Stimulated activated naive CD8-positive, alpha-beta T cell treated with anti-CD3 and anti-CD28 coated beads, Interleukin-15, amount 100 ng/mL, for 72 hours (primary cell): Measurements from ENCODE around the gene ZDHHC3.
"Not testable (repeated sequence)": the region's sequence is repeated elsewhere in the genome, so short reads cannot be mapped to it uniquely, and the experiment has no call there.

ENCODE experiments used
- ATAC-seq: fragments of 150-1000 bp; cut with Tn5 transposase; 2 replicates; pipeline ENCODE4 v1.10.0; 2021; ENCODE audit warnings: mild to moderate bottlenecking, moderate library complexity
- DNase-seq, 2 donors: peaks; one replicate each; pipeline ENCODE4 v3.0.0; 2021 to 2022
- H3K27ac Mint-ChIP-seq, 2 donors: one replicate each; pipeline ENCODE4 v1.8.0; 2022; ENCODE audit warnings: mild to moderate bottlenecking in 2 of 2, mixed read lengths in 2 of 2, moderate library complexity in 2 of 2
- H3K27me3 Mint-ChIP-seq: one replicate; pipeline ENCODE4 v1.8.0; 2022; ENCODE audit warnings: mixed read lengths
- H3K4me1 Mint-ChIP-seq: one replicate; pipeline ENCODE4 v1.8.0; 2022; ENCODE audit warnings: mild to moderate bottlenecking, mixed read lengths
- H3K4me3 Mint-ChIP-seq, 2 donors: one replicate each; pipeline ENCODE4 v1.8.0; 2022; ENCODE audit warnings: mild to moderate bottlenecking in 2 of 2, mixed read lengths in 2 of 2, moderate library complexity in 1 of 2
- H3K9me3 Mint-ChIP-seq, 2 donors: one replicate each; pipeline ENCODE4 v1.8.0; 2022; ENCODE audit warnings: mixed read lengths in 2 of 2

ZDHHC3 gene

DNA sequence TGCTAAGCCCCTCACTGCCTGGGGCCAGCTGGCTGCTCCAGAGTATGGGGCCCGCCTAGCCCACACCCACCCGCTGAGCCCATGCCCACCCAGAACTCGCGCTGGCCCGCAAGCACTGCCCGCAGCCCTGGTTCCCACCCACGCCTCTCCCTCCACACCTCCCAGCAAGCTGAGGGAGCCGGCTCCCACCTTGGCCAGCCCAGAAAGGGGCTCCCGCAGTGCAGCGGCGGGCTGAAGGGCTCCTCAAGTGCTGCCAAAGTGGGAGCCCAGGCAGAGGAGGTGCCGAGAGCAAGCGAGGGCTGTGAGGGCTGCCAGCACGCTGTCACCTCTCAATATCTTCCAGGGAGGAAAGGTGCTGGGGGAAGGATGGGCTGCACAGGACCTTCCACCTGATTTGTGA, 10.4 kb upstream of the ZDHHC3 start:
- H3K4me3 Mint-ChIP-seq, DNase-seq, H3K27ac Mint-ChIP-seq, H3K9me3 Mint-ChIP-seq, H3K27me3 Mint-ChIP-seq, ATAC-seq: not testable (repeated sequence)
- peaks cover 79% of the 10 kb centered on the region for H3K4me1 Mint-ChIP-seq

DNA sequence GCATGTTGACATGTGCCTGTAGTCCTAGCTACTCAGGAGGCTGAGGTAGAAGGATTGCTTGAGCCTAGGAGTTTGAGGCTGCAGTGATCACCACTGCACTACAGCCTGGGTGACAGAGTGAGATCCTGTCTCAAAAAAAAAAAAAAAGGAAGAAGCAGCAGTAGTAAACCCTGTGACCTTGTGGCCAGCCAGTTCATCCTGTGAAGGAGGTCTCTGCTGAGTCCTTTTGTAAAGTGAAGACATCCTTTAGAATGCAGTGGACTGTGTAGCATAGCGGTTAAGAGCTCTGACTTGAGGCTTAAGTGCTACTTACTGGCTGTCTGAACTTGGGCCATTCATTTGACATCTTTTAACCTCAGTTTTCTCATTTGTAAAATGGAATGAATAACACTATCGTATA, 8.4 kb upstream of the ZDHHC3 start:
- DNase-seq (no peak), ATAC-seq (peak; percentile 60)
- Mint-ChIP-seq H3K9me3 (no peaks in the 10 kb centered on the region), H3K4me3 (no peak overlapping the region), H3K4me1 (peaks cover 83% of the 10 kb centered on the region), H3K27ac (no peak overlapping the region), H3K27me3 (no peaks in the 10 kb centered on the region)

DNA sequence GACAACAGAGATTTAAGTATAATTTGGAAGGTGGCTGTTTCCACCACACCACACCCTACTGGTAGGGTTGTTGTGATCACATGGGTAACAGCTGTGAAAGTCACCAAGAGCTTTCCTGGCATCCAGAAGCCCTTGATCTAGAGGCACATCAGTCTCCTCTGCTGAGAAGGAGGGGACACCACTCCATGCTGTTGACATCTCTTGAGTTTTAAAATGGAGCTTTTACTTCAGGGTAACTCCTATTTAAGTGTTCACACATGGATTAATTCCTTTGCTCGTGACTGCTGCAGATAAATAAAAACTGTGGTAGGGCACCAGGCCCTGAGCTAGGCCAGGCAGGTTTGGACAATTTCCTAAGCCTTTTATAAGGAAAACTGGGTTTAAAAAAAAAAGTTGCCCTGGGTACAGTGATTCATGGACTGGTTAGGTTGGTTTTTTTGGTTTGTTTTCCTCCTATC, 7.5 kb upstream of the ZDHHC3 start:
- H3K27me3 Mint-ChIP-seq, result no peaks in the 10 kb centered on the region
- H3K9me3 Mint-ChIP-seq, result no peaks in the 10 kb centered on the region
- DNase-seq (no peak), ATAC-seq (no peak)
- H3K4me3 Mint-ChIP-seq, result no peak overlapping the region
- H3K4me1 Mint-ChIP-seq, result peaks cover 86% of the 10 kb centered on the region
- H3K27ac Mint-ChIP-seq, result peak overlapping the region in 1 of 2 donors; percentile 54

DNA sequence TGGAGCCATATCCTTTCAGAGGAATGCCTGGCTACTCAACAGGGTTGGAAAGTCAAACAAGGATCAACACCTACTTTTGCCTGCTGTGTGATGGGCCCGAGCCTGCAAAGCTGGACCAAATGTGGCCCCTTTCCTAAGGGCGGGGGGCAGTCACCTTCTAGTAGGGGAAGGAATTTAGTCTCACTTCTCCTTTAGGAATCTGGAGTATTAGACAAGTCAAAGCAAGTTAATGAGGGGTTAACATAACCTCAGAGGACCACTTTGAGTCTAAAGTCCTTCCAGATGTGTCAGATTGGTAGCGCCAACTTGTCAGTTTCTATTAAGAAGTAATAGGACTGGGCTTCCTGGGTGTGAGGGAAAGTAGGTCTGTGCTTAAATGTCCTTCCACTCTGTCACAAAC, 6.8 kb upstream of the ZDHHC3 start:
- H3K27me3 Mint-ChIP-seq, result no peaks in the 10 kb centered on the region

DNA sequence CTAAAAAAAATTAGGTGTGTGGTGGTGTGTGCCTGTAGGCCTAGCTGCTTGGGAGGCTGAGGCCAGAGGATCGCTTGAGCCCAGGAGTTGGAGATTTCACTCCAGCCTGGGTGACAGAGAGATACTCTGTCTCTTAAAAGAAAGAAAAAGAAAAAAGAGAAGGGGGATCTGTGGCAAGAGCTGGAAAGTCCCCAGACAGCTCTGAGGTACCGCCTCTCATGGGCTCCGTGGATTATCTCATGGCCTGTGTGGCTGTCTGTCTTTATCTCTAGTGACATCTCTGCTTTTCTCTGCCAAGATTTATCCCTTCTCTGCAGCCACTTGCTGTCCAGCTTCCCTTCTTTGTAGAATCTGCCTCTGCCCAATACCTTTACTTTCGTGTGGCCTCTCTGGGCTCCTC, 5.8 kb upstream of the ZDHHC3 start:
- Mint-ChIP-seq H3K27ac (peak overlapping the region; percentile 81 to 85), H3K9me3 (no peaks in the 10 kb centered on the region), H3K4me3 (peak overlapping the region; percentile 10 to 30), H3K27me3 (no peaks in the 10 kb centered on the region), H3K4me1 (peaks cover 88% of the 10 kb centered on the region)
- DNase-seq, result no peak
- ATAC-seq, result peak; percentile 61

More for the DNA sequence above, 6.8 kb upstream of the ZDHHC3 start:
- Mint-ChIP-seq H3K4me3 (no peak overlapping the region), H3K4me1 (peaks cover 87% of the 10 kb centered on the region), H3K27ac (no peak overlapping the region), H3K9me3 (no peaks in the 10 kb centered on the region)
- no peak for DNase-seq
- ATAC-seq, result no peak

DNA sequence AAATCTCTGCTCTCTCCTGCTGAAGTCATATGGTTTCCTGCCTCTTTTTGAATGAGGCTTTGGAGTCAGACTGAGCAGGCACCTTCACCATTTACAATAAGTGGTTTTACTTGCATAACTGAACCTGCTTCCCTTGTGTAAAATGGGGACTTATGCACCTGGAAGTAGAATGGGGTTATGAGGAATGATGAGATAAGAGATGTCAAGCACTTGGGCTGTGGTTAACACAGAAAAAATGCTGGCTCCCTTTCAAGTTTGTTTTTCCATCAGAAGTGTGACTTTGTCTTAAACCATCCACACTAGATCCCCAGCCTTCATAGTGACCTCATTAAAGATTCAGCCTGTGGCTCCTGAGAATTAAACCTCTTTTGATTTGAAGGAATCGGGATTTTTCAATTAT, 5.2 kb upstream of the ZDHHC3 start:
- H3K9me3 Mint-ChIP-seq, result no peaks in the 10 kb centered on the region
- no peak overlapping the region for H3K27ac Mint-ChIP-seq
- no peaks in the 10 kb centered on the region for H3K27me3 Mint-ChIP-seq
- DNase-seq (no peak), ATAC-seq (peak; percentile 39)
- peak overlapping the region; percentile 34 to 41 for H3K4me3 Mint-ChIP-seq
- peaks cover 89% of the 10 kb centered on the region for H3K4me1 Mint-ChIP-seq

DNA sequence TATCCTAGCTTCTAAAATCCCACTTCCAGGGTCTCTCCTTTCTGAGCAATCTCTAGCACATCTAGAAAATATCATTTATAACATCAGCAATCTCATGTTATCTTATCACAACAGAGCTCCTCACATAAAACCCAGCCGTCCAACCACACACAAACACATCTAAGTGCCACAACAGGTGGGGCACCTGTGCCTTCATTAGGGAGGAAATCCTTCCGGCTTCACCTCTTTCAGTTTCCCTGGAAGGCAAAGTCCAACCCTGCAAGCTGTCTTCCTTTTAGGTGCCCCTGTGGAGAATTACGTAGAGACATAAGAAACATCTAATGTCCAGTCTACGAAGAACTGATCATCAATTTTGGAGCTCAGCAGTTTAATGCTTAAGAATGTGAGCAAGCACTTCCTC, 1.6 kb downstream of the ZDHHC3 start:
- Mint-ChIP-seq H3K4me3 (peak overlapping the region; percentile 90 to 96), H3K9me3 (no peaks in the 10 kb centered on the region), H3K27ac (peak overlapping the region in 1 of 2 donors; percentile 46), H3K27me3 (no peaks in the 10 kb centered on the region), H3K4me1 (peaks cover 70% of the 10 kb centered on the region)
- DNase-seq (no peak), ATAC-seq (no peak)

DNA sequence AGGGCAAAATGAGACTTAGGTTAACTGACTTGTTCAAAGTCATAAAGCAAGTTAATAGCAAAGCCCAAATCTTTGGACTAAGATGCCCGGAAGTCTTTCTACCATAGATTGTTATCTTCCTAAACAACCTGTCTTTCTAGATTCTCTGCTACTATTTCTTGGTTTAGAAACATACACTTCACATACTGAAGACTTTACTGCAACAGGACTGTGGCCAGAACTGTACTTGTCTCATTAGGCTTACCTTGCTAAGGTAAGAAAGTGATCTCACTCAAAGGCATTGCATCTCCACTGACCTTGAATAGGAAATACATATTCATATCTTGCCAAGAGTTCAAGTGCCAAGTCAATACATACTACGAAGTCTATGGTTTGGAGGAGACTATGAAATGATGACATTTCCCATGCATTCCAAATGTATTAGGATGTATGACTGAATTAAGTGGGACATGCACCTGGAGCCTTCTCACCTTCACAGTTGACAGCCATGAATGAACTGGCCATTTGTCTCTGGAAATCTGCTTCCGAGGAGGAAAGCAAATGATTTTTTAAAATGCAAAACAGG, 5.0 kb downstream of the ZDHHC3 start:
- Mint-ChIP-seq H3K4me3 (no peak overlapping the region), H3K27ac (no peak overlapping the region), H3K27me3 (no peaks in the 10 kb centered on the region), H3K9me3 (no peaks in the 10 kb centered on the region), H3K4me1 (peaks cover 72% of the 10 kb centered on the region)
- ATAC-seq (no peak), DNase-seq (no peak)

DNA sequence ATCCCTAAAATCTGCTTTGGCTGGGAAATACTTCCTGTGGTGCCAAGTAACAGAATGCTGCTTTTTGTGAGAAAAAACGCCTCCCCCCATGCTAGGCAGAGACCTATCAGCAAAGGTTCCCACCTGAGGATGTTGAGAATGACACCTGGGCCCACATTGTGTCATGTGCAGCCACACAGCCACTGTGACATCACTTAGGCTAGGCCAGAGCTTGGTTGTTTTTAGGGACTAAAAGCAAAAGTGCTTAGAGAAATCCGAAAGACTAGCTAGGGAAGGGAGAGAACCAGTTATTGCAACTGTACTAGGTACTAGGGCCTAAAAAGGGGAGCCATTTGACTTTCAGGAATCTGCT, 6.2 kb downstream of the ZDHHC3 start:
- H3K4me1 Mint-ChIP-seq, result peaks cover 78% of the 10 kb centered on the region
- no peak overlapping the region for H3K27ac Mint-ChIP-seq
- ATAC-seq, result no peak
- H3K9me3 Mint-ChIP-seq, result no peaks in the 10 kb centered on the region
- H3K4me3 Mint-ChIP-seq, result no peak overlapping the region
- no peak for DNase-seq
- no peaks in the 10 kb centered on the region for H3K27me3 Mint-ChIP-seq

DNA sequence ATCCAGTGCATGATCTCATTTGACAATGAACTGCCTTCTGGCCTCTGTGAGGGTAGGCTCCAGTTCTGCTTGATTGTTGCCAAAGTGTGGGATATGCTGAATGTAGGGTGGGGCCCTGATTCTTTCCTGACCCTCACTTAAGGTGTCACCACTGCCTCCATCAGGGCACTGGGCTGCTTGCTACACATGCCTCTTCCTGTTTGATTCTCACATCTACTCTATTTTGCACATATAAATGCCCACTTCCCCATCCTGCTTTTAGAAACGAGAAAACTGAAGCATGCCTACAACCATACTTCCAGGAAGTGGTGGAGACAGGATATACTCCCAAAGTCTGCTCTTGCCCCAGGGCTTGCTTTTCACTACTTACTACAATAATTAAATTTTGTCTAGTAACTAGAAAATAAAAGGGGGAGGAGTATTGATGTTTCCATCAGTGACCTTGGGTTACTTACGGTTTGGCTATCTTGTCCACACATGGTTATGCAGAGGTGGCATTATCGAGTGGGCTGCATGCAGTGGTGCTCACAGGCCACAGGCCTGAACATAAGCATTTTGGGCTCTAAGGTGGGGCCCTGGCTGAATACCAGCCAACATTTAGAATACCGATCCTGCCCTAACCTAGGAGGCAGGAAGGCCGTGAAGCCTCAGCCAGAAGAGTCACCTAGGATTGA, 6.7 kb downstream of the ZDHHC3 start:
- Mint-ChIP-seq H3K9me3 (no peaks in the 10 kb centered on the region), H3K4me1 (peaks cover 78% of the 10 kb centered on the region), H3K27me3 (no peaks in the 10 kb centered on the region), H3K27ac (no peak overlapping the region), H3K4me3 (no peak overlapping the region)
- ATAC-seq (peak; percentile 46), DNase-seq (no peak)

DNA sequence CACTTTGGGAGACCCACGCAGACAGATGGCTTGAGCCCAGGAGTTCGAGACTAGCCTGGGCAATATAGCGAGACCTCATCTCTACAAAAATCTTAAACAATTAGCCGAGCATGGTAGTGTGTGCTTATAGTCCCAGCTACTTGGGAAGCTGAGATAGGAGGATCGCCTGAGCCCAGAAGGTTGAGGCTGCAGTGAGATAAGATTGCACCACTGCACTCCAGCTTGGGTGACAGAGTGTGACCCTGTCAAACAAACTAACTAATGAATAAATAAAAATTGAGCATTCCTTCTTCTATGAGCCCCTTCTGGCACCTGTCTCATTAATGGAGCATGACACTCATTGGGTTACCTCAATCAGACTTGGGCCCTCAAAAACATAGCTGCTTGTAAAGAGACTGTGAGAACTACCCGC, 7.5 kb downstream of the ZDHHC3 start:
- peaks cover 83% of the 10 kb centered on the region for H3K4me1 Mint-ChIP-seq
- no peak for ATAC-seq
- H3K9me3 Mint-ChIP-seq, result no peaks in the 10 kb centered on the region
- no peak overlapping the region for H3K27ac Mint-ChIP-seq
- H3K27me3 Mint-ChIP-seq, result no peaks in the 10 kb centered on the region
- no peak overlapping the region for H3K4me3 Mint-ChIP-seq
- DNase-seq, result no peak

DNA sequence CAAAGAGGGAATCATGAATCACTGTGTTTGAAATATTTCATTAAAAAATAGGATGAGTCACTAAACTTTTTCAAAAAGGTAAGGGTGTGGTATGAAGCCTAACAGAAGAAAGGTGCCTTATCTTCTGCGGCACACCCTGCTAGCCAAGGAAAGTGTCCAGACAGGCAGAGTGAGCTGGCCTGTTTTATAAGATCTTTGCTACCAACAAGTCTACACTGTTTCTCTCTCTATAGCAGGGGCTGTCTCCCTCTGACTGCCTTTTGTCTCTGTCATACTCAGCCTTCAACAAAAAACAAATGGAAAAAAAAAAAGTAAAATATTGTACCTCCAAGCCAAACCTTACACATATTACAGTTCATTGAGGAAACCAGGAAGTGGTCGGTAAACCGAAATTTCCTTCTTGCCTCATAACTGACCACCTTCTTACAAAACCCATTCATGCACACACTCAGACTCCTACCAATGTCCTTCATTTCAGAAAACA, 9.1 kb downstream of the ZDHHC3 start:
- H3K4me1 Mint-ChIP-seq, result peaks cover 89% of the 10 kb centered on the region
- no peaks in the 10 kb centered on the region for H3K27me3 Mint-ChIP-seq
- H3K9me3 Mint-ChIP-seq, result no peaks in the 10 kb centered on the region
- peak overlapping the region; percentile 5 to 64 for H3K27ac Mint-ChIP-seq
- DNase-seq (no peak), ATAC-seq (peak; percentile 89)
- no peak overlapping the region for H3K4me3 Mint-ChIP-seq

DNA sequence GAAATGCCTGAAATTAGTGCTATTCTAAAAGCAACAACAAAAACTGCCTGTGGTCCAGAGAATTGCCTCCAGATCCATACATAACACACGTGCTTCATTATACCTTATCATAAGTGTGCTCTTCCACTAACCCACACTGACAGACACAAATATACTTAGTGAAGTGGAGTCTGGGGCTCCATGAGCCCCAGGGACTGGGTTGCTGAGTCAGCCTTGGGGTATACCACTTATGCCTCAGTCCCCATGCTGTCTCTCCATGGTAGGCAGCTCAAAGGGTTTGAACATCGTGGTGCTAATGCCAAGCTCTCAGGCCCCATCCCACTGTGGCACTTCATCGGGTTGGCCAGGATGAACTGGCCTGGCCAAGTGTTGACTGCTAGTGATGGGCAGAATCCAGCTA, 10.8 kb downstream of the ZDHHC3 start:
- no peak overlapping the region for H3K27ac Mint-ChIP-seq
- H3K9me3 Mint-ChIP-seq, result no peaks in the 10 kb centered on the region
- ATAC-seq (no peak), DNase-seq (no peak)
- peaks cover 74% of the 10 kb centered on the region for H3K4me1 Mint-ChIP-seq
- no peaks in the 10 kb centered on the region for H3K27me3 Mint-ChIP-seq
- no peak overlapping the region for H3K4me3 Mint-ChIP-seq

DNA sequence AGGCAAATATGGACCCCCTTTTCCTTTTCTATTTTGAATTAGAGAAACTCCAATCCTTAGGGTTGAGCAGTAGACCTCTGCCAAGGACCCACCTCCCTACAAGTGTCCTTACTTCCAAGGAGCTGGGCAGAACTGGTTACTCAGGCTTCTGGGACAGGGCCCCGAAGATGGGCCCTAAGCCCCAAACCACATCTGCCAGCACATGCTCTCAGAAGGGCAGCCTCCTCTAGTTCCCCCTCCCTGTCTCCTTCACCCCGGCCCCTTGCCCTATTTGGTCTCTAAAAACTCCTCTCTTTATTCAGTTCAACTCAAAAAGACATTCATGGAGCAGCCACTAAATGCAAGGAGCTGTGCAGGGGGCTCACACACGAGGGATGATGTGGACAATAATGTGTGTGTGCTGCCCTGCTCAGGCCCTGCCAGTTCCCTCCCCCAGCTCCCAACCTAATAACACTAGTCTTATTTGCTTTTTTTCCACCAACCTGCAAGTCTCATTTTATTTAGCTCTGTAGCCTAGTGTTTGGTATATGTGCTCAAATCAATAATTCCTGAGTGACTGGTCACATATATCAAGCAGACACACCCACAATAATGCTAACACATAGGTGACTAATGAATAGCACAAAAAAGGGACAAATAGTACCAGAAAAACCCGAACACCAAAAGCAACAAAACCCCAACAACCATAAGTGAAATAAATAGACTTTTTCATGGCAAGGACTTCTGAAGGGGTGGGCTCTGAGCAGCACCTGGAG, 12.2 kb downstream of the ZDHHC3 start:
- Mint-ChIP-seq H3K9me3 (no peaks in the 10 kb centered on the region), H3K4me1 (peaks cover 60% of the 10 kb centered on the region), H3K27me3 (no peaks in the 10 kb centered on the region), H3K4me3 (no peak overlapping the region), H3K27ac (peak overlapping the region in 1 of 2 donors; percentile 19)
- ATAC-seq (no peak), DNase-seq (no peak)

DNA sequence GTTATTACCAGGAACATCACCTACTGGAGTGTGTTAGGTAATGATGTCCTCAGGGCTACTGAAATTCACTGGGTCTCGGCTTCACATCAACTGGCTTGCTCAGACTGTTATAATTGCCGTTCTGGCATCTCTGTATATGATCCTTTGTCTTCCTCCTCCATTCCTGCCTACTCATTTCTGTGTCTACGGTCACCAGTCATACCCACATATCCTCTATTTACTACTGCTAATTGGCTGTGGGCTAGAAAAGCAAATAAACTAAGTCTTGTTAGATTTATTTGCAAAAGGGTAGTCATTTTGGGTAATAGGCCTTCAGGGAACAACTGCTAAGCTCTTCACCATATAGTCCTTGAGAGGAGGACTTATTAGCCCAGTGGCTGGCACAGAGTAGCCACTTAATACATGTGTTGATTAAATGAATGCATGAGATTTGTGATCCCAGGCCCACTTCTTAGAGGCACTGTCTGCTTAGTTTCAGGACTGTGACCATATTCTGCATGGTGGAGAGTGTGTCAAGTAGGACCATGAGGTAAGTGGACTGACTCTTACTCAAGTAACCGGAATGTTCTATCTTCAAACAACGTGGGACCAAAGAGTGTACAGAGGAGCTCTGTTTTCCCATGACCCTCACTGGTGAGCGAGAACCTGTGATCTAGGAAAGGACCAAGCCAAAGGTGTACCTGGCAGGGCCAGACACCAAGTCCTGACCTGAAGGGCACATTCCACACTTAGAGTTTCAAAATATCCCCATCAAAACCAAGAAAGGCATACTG, 13.2 kb downstream of the ZDHHC3 start:
- Mint-ChIP-seq H3K4me3 (no peak overlapping the region), H3K27me3 (no peaks in the 10 kb centered on the region), H3K4me1 (peaks cover 51% of the 10 kb centered on the region), H3K9me3 (no peaks in the 10 kb centered on the region), H3K27ac (no peak overlapping the region)
- ATAC-seq (no peak), DNase-seq (no peak)
